Measurements from ENCODE around the gene HIGD2A. TPM values are rescaled to one million over a fixed set of nuclear protein-coding genes. Genes with fewer than 3 reads are reported as not detected.

The HIGD2A gene
- total and polyA plus RNA-seq, 5 donors = 164 to 349 (median 189) TPM

DNA sequence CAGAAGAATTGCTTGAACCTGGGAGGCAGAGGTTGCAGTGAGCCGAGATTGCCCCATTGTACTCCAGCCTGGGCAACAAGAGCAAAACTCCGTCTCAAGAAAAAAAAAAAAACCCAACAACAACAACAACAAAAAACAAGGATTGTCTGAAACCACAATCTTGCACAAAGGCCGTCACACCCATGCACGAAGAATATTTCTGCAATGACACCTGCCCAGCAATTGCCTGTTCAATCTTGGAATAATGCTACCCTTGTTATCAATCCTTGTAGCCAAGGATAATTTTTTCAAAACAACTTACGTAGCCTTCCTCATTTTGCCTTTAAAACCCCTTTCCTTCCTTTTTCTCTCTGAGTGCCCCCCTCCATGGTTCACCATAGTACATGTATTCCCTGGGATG is 31.5 kb downstream of the HIGD2A start:
- 87% methylated on average over 5 of the region's 5 CpGs for WGBS
- Histone ChIP-seq H3K4me3 (ENCODE audit: low read length) (no peak overlapping the region), H3K4me1 (ENCODE audit: control insufficient read depth, insufficient read depth, low read length) (no peaks in the 10 kb centered on the region), H3K27me3 (ENCODE audit: control insufficient read depth, insufficient read depth) (no peaks in the 10 kb centered on the region), H3K9me3 (ENCODE audit: control insufficient read depth, low read length) (no peaks in the 10 kb centered on the region), H3K27ac (ENCODE audit: low read length) (no peak overlapping the region)
- no peak for ATAC-seq
- intact Hi-C loops (cut with DNase I) = no loop called here
- no peak for DNase-seq

DNA sequence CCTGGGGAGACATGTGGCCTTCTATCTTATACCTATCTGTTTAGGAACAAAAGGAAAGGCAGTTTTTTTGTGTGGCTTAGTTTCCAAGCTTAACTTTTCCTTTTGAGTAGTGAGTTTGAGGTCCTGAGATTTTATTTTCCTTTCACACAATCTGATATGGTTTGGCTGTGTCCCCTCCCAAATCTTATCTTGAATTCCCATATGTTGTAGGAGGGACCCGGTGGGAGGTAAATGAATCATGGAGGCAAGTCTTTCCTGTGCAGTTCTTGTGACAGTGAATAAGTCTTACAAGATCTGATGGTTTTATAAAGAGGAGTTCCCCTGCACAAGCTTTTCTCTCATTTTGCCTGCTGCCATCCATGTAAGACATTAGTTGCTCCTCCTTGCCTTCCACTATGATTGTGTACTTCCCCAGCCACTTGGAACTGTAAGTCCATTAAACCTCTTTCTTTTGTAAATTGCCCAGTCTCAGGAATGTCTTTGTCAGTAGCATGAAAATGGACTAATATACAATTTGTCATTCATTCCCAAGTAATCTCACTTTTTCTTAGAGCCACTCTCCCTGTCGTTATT is 32.5 kb downstream of the HIGD2A start:
- DNase-seq (no peak), ATAC-seq (no peak)
- no peak overlapping the region for H3K27ac ChIP-seq (ENCODE audit: low read length)
- H3K27me3 ChIP-seq (ENCODE audit: control insufficient read depth, insufficient read depth) = no peaks in the 10 kb centered on the region
- WGBS = 57% methylated on average over 2 of the region's 2 CpGs
- H3K4me3 ChIP-seq (ENCODE audit: low read length) = no peak overlapping the region
- no peaks in the 10 kb centered on the region for H3K9me3 ChIP-seq (ENCODE audit: control insufficient read depth, low read length)
- H3K4me1 ChIP-seq (ENCODE audit: control insufficient read depth, insufficient read depth, low read length) = no peaks in the 10 kb centered on the region
- intact Hi-C loops (cut with DNase I) = no loop called here

DNA sequence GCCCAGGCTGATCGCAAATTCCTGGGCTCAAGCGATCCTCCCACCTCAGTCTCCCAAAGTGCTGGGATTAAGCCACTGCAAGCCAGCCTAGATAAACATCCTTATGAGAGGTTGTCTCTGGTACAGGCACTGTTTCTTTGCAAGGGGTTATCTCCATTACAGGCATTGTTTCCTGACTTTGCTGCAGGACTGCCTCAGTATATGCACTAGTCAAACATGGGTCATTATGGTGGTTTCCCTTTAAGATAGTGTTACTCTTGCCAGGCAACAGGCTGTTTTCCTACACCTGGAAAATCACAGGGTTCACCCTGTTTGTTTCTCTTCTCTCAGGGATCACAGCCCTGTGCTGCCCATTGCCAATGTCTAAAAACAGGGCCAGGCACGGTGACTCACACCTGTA is 35.6 kb downstream of the HIGD2A start:
- Histone ChIP-seq H3K27ac (ENCODE audit: low read length) (no peak overlapping the region), H3K4me3 (ENCODE audit: low read length) (no peak overlapping the region), H3K9me3 (ENCODE audit: control insufficient read depth, low read length) (no peaks in the 10 kb centered on the region), H3K27me3 (ENCODE audit: control insufficient read depth, insufficient read depth) (no peaks in the 10 kb centered on the region), H3K4me1 (ENCODE audit: control insufficient read depth, insufficient read depth, low read length) (no peaks in the 10 kb centered on the region)
- ATAC-seq (peak in 1 of 2 donors; percentile 65), DNase-seq (no peak)
- 73% methylated on average over 3 of the region's 3 CpGs for WGBS
- intact Hi-C loops (cut with DNase I) = no loop called here

DNA sequence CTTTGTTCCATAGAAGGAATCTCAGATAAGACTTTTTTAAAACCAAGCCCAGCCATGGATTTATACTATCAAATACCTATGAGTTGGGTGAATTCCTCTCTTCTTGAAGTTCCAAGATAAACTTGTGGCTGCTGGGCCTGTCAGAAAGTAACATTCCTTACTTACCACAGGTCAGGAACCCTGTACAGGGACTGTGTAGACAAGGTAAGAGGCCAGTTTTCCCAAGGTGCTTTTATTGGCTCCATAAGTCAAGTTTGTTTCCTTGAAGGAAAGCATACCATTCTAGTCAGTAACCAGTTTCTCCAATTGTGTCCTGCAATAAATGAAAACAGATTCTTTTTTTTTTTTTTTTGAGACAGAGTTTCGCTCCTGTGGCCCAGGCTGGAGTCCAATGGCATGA is 36.6 kb downstream of the HIGD2A start:
- Histone ChIP-seq H3K9me3 (ENCODE audit: control insufficient read depth, low read length) (no peaks in the 10 kb centered on the region), H3K27ac (ENCODE audit: low read length) (no peak overlapping the region), H3K27me3 (ENCODE audit: control insufficient read depth, insufficient read depth) (no peaks in the 10 kb centered on the region), H3K4me3 (ENCODE audit: low read length) (no peak overlapping the region), H3K4me1 (ENCODE audit: control insufficient read depth, insufficient read depth, low read length) (no peaks in the 10 kb centered on the region)
- ATAC-seq (no peak), DNase-seq (no peak)
- WGBS = 96% methylated on average over 1 of the region's 1 CpG
- intact Hi-C loops (cut with DNase I) = no loop called here

DNA sequence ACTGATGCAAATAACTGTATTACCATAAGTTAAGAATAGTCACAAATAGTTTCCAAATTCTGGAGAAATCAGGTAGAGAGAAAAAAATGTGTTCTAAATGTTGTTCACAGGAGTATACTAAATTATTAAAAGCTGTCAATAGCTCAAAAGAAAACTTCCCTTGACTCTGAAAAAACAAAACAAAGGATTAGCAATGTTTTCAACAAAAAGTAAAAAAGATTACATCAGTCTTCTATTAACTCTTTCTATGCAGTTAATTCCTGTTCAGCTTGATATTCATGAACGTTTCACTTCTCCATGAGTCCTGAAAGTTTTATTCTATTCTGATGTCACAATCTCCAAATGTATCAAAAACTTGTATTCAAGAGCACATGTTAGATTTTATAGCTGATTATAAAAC is 37.2 kb downstream of the HIGD2A start:
- intact Hi-C loops (cut with DNase I) = no loop called here
- DNase-seq (no peak), ATAC-seq (no peak)
- Histone ChIP-seq H3K9me3 (ENCODE audit: control insufficient read depth, low read length) (no peaks in the 10 kb centered on the region), H3K27me3 (ENCODE audit: control insufficient read depth, insufficient read depth) (no peaks in the 10 kb centered on the region), H3K4me3 (ENCODE audit: low read length) (no peak overlapping the region), H3K27ac (ENCODE audit: low read length) (no peak overlapping the region), H3K4me1 (ENCODE audit: control insufficient read depth, insufficient read depth, low read length) (no peaks in the 10 kb centered on the region)
- WGBS = 91% methylated on average over 1 of the region's 1 CpG

DNA sequence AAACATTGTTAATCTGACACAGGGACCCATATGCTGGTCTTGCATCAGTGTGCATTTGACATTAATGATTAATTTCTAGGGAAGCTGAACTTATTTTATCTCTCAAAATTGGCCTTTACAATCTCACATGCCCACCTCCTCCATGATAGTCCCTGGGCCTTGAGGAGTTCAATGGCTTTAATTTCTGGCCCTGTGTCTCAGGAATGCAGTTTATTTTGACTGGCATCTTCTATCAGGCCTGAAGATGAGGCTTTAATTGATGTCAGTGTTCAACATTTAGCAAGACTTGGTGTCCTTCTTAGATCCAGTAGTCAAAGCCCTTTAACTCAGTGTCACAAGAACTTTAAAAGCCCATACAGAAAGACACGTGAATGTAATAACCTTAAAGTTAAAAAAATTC is 38.3 kb downstream of the HIGD2A start:
- WGBS = 79% methylated on average over 1 of the region's 1 CpG
- no peak for ATAC-seq

DNA sequence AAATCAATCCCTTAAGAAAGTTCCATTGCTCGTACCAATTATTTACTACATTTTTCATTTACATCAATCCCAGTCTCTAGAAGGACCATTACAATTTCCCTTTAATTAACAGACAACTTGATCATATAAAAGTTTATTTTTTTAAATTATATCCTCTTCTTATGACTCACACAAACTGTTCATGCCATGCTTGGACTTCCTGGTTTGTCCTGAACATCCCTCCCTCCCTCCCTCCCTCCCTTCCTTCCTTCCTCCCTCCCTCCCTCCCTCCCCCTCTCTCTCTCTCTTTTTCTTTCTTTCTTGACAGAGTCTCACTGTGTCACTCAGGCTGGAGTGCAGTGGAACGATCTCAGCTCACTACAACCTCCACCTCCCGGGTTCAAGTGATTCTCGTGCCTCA is 39.4 kb downstream of the HIGD2A start:
- Histone ChIP-seq H3K27me3 (ENCODE audit: control insufficient read depth, insufficient read depth) (no peaks in the 10 kb centered on the region), H3K9me3 (ENCODE audit: control insufficient read depth, low read length) (no peaks in the 10 kb centered on the region), H3K4me1 (ENCODE audit: control insufficient read depth, insufficient read depth, low read length) (no peaks in the 10 kb centered on the region), H3K4me3 (ENCODE audit: low read length) (no peak overlapping the region), H3K27ac (ENCODE audit: low read length) (no peak overlapping the region)
- DNase-seq (no peak), ATAC-seq (no peak)
- WGBS = 72% methylated on average over 4 of the region's 4 CpGs
- intact Hi-C loops (cut with DNase I) = no loop called here

More for the DNA sequence above, 38.3 kb downstream of the HIGD2A start:
- Histone ChIP-seq H3K27me3 (ENCODE audit: control insufficient read depth, insufficient read depth) (no peaks in the 10 kb centered on the region), H3K4me1 (ENCODE audit: control insufficient read depth, insufficient read depth, low read length) (no peaks in the 10 kb centered on the region), H3K4me3 (ENCODE audit: low read length) (no peak overlapping the region), H3K27ac (ENCODE audit: low read length) (no peak overlapping the region), H3K9me3 (ENCODE audit: control insufficient read depth, low read length) (no peaks in the 10 kb centered on the region)
- intact Hi-C loops (cut with DNase I) = no loop called here
- DNase-seq = no peak

DNA sequence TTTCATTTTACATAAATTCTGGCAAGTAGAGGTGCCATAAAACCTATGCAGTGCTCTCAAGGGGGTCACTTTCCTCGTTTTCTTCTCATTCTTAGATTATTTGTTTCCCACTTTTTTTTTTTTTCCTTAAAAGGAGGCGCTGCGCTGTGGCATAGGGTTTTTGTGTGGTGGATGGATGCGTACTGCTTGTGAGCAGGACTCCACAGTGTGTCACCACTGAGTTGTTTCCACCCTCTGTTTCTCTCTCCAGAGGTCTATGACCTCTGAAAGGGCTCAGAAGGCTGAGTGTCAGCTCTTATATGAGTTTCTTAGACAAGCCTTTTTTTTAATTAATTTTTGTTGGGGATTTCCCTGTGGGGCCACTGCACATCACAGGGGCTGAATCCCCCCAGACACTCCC is 41.4 kb downstream of the HIGD2A start:
- DNase-seq (no peak), ATAC-seq (no peak)
- Histone ChIP-seq H3K4me3 (ENCODE audit: low read length) (no peak overlapping the region), H3K27me3 (ENCODE audit: control insufficient read depth, insufficient read depth) (no peaks in the 10 kb centered on the region), H3K4me1 (ENCODE audit: control insufficient read depth, insufficient read depth, low read length) (no peaks in the 10 kb centered on the region), H3K9me3 (ENCODE audit: control insufficient read depth, low read length) (no peaks in the 10 kb centered on the region), H3K27ac (ENCODE audit: low read length) (no peak overlapping the region)
- WGBS = 59% methylated on average over 4 of the region's 4 CpGs
- intact Hi-C loops (cut with DNase I) = no loop called here

DNA sequence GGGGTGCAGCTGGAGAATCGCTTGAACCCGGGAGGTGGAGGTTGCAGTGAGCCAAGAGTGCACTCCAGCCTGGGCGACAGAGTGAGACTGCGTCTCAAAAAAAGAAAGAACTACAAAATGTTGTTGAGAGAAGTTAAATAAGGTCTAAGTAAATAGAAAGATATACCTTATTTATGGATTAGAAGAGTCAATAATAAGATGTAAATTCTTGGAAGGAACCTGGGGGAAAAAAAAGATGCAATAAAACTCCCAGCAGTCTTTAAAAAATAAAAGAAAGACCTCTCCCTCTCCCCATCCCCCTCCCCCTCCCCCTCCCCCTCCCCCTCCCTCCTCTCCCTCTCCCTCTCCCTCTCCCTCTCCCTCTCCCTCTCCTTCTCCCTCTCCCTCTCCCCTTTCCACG is 44.2 kb downstream of the HIGD2A start:
- no peaks in the 10 kb centered on the region for H3K4me1 ChIP-seq (ENCODE audit: control insufficient read depth, insufficient read depth, low read length)
- H3K9me3 ChIP-seq (ENCODE audit: control insufficient read depth, low read length) = no peaks in the 10 kb centered on the region
- DNase-seq (no peak), ATAC-seq (no peak)
- H3K27me3 ChIP-seq (ENCODE audit: control insufficient read depth, insufficient read depth) = no peaks in the 10 kb centered on the region
- WGBS = 93% methylated on average over 4 of the region's 5 CpGs
- intact Hi-C loops (cut with DNase I) = no loop called here
- no peak overlapping the region for H3K27ac ChIP-seq (ENCODE audit: low read length)
- H3K4me3 ChIP-seq (ENCODE audit: low read length) = no peak overlapping the region

DNA sequence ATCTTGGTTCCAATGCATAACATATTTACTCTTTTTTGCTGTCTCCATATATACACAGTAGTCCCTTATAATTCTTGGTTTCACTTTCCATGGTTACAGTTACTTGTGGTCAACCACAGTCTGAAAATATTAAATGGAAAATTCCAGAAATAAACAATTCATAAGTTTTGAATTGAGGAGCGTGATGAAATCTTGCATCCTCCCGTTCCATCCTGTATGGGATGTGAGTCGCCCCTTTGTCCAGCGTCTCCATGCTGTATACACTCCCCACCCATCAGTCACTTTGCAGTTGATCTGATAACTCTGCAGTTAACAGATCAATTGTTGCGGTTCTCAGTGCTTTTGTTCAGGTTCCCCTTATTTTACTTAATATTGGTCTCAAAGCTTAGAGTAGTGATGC is 48.1 kb downstream of the HIGD2A start:
- H3K4me3 ChIP-seq (ENCODE audit: low read length) = no peak overlapping the region
- intact Hi-C loops (cut with DNase I) = no loop called here
- DNase-seq (no peak), ATAC-seq (peak in 1 of 2 donors; percentile 64)
- H3K27ac ChIP-seq (ENCODE audit: low read length) = no peak overlapping the region
- no peaks in the 10 kb centered on the region for H3K27me3 ChIP-seq (ENCODE audit: control insufficient read depth, insufficient read depth)
- WGBS = 48% methylated on average over 5 of the region's 5 CpGs
- no peaks in the 10 kb centered on the region for H3K9me3 ChIP-seq (ENCODE audit: control insufficient read depth, low read length)
- no peaks in the 10 kb centered on the region for H3K4me1 ChIP-seq (ENCODE audit: control insufficient read depth, insufficient read depth, low read length)

DNA sequence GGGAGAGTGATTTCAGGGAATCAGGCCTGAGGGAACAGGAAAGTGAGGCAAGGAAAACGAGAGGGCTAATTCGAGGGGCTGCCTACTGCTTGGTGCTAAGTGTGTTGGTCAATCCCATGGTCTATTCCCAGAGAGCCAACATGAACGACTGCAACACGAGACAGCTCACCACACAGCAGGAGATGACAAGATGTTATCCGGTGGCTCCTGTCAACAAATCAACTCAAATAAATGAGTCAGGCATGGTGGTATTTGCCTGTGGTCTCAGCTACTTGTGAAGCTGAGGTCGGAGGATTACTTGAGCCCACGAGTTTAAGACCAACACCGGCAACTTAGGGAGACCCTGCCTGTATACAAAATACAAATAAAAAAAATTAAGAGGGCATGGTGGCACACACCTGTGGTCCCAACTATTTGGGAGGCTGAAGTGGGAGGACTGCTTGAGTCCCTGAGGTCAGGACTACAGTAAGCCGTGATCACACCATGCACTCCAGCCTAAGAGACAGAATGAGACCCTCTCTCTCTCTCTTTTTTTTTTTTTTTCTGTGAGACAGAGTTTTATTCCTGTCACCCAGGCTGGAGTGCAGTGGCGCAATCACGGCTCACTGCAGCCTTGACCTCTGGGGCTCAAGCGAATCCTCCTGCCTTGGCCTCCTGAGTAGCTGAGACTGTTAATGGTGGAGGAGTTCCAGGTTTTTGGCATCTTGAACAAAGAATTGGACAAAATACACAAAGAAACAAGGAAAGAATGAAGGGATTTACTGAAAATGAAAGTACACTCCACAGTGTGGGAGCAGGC is 50.6 kb downstream of the HIGD2A start:
- no peaks in the 10 kb centered on the region for H3K9me3 ChIP-seq (ENCODE audit: control insufficient read depth, low read length)
- WGBS = 63% methylated on average over 12 of the region's 12 CpGs
- no peaks in the 10 kb centered on the region for H3K4me1 ChIP-seq (ENCODE audit: control insufficient read depth, insufficient read depth, low read length)
- ATAC-seq (no peak), DNase-seq (no peak)
- no peak overlapping the region for H3K4me3 ChIP-seq (ENCODE audit: low read length)
- intact Hi-C loops (cut with DNase I) = no loop called here
- H3K27me3 ChIP-seq (ENCODE audit: control insufficient read depth, insufficient read depth) = no peaks in the 10 kb centered on the region
- H3K27ac ChIP-seq (ENCODE audit: low read length) = no peak overlapping the region
